ENCODE data around the gene CDC42BPA.

DNA sequence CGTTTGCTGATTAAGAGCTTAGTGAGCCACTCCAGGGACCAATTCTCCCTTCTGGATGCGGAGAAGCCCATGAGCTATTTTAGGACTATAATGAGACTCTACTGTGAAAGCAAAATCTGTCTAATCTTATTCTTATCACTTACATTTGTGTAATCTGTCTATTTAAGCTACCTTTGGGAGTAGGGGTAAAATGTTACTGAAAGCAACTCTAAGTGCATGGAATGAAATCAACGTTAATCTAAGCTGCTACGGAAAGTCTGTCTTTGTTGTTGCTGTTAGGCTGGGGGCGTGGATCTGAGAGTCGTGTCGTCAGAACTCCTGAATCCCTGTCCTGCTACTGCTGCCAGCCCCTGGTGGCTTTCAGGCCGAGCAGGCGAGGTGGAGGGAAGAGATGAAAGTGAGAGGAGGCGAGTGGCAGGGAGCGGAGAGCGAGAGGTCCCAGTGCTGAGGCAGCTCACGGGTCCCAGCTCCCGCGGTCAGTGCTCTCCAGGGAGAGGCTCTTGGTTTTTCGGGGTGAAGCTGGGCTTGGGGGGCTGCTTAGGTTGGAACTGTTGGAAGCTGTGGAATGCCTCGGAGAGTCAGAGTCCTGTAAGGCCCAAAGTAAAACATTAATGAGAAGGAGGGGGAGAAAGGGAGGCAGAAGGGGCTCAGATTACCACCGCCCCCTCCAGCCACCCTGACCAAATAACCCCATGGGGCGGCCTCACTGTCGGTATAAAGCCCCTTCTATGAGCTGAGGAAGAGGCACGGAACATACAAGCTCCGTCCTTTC, 324.3 kb downstream of the CDC42BPA start:
- TF ChIP-seq CTCF (optimal IDR thresholded peaks at IDR 0.05 in 1 of 3, IDR thresholded peaks at IDR 0.05 in 1 of 3, conservative IDR thresholded peaks at IDR 0.05 in 1 of 3; ENCODE audit: extremely low read depth in 1 of 3, insufficient read depth in 2 of 3, low read length in 3 of 3) (no peak), EZH2 (IDR thresholded peaks at IDR 0.05; ENCODE audit: low read length) (no peak)
